HG02943 (cell line): ENCODE measurements around the gene FOXP1.

ENCODE experiments used
- ATAC-seq: cut with Tn5 transposase; IDR thresholded peaks from one replicate; pipeline ENCODE4 v1.9.1; 2021; ENCODE audit warnings: mild to moderate bottlenecking, low read depth, moderate library complexity; ENCODE audit not compliant: unreplicated experiment

The FOXP1 gene

GRCh38 chr3:71172951-71173350, 410.6 kb downstream of the FOXP1 start:
- ATAC-seq, result no peak

- no peak for ATAC-seq
Measured at GRCh38 chr3:71172189-71172588, 411.3 kb downstream of the FOXP1 start.

- no peak for ATAC-seq
Measured at GRCh38 chr3:71171247-71171646, 412.3 kb downstream of the FOXP1 start.

- ATAC-seq, result no peak
Measured at GRCh38 chr3:71168880-71169411, 414.6 kb downstream of the FOXP1 start.

- no peak for ATAC-seq
Measured at GRCh38 chr3:71168121-71168721, 415.3 kb downstream of the FOXP1 start.

GRCh38 chr3:71166339-71167240, 416.9 kb downstream of the FOXP1 start:
- ATAC-seq, result no peak

- ATAC-seq, result no peak
Measured at GRCh38 chr3:71164881-71165280, 418.6 kb downstream of the FOXP1 start.

GRCh38 chr3:71163198-71163918, 420.2 kb downstream of the FOXP1 start:
- no peak for ATAC-seq

GRCh38 chr3:71162221-71162620, 421.3 kb downstream of the FOXP1 start:
- ATAC-seq, result no peak

- no peak for ATAC-seq
Measured at GRCh38 chr3:71160785-71161546, 422.6 kb downstream of the FOXP1 start.

GRCh38 chr3:71156062-71156665, 427.4 kb downstream of the FOXP1 start:
- no peak for ATAC-seq

- no peak for ATAC-seq
Measured at GRCh38 chr3:71154846-71155245, 428.7 kb downstream of the FOXP1 start.

- ATAC-seq, result no peak
Measured at GRCh38 chr3:71153713-71154112, 429.8 kb downstream of the FOXP1 start.

GRCh38 chr3:71152892-71153265, 430.6 kb downstream of the FOXP1 start:
- no peak for ATAC-seq

GRCh38 chr3:71152039-71152891, 431.3 kb downstream of the FOXP1 start:
- ATAC-seq, result no peak

GRCh38 chr3:71149959-71150954, 433.3 kb downstream of the FOXP1 start:
- no peak for ATAC-seq

GRCh38 chr3:71148455-71149060, 435.0 kb downstream of the FOXP1 start:
- no peak for ATAC-seq
